NAMALWA (cell line): Measurements from ENCODE around the gene GRID1.
"Not testable (repeated sequence)": the region's sequence is repeated elsewhere in the genome, so short reads cannot be mapped to it uniquely, and the experiment has no call there.

Experiments used
- DNase-seq: peaks from one replicate; pipeline ENCODE4 v3.0.0-alpha.2; 2015; ENCODE audit warnings: low spot score

The GRID1 gene

GRCh38 chr10:86391986-86392722 is 25.6 kb upstream of the GRID1 start:
- DNase-seq = peak; percentile 23

DNA sequence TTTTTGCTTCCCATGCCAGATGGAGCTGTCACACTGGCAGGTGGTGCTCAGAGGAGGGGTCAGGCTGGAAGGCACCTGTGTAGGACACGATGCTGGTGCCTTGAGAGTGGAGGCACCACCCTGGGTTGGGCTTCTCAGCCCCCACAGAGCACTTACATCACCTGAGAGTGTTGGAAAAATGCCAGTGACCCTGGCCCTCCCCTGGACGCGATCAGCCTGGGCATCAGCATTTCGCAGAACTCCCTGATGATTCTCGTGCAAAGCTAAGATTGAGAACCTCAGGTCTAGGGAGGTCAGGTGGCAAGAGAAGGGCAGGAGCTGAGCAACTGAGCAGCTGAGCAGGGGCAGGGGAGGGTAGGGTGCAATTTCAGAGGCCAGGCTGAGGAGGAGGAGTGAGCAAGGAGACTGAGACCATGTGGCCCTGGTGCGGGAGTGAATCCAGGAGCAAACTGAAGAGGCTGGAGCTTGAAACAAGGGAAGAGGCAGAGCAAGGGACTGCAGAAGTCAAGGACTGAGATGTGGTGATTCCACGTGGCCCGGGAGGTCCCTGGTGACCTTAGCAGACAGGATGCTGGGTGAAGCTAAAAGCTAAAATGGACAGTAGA is 24.7 kb upstream of the GRID1 start:
- DNase-seq = peak; percentile 25

DNA sequence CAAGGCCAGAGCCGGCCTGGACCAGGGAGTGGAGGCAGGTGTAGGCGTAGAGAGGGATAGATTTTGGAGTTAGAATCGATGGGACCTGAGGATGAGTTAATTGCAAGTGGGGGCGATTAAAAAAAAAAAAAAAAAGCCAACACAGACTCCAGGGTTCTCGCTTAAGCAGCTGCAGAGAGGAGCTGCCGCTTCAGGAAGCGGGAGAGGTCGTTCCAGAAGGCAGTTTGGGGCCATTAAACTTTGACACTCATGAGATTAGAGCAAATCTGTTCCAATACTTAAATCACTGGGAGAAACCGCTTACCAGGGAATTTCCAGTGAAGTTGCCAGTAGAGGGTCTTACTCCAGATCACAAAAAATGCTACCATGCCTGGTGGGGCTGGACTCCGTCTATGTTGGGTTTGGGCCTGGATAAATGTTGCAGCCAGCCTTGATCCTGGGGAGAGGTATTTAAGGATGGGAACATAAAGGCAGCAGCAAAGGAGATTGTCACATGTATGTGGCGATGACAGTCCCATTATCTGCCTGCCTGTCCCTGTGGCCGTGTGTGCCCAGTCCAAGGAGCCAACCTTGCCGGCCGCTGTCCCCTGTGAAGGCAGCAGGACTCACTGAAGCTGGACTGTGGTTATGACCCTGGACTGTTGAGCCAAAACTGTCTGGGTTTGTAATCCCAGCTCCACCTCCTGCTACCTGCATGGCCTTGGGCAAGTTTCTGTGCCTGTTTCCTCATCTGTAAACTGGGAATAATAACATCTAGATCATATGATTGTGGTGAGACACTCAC is 23.9 kb upstream of the GRID1 start:
- DNase-seq = no peak

DNA sequence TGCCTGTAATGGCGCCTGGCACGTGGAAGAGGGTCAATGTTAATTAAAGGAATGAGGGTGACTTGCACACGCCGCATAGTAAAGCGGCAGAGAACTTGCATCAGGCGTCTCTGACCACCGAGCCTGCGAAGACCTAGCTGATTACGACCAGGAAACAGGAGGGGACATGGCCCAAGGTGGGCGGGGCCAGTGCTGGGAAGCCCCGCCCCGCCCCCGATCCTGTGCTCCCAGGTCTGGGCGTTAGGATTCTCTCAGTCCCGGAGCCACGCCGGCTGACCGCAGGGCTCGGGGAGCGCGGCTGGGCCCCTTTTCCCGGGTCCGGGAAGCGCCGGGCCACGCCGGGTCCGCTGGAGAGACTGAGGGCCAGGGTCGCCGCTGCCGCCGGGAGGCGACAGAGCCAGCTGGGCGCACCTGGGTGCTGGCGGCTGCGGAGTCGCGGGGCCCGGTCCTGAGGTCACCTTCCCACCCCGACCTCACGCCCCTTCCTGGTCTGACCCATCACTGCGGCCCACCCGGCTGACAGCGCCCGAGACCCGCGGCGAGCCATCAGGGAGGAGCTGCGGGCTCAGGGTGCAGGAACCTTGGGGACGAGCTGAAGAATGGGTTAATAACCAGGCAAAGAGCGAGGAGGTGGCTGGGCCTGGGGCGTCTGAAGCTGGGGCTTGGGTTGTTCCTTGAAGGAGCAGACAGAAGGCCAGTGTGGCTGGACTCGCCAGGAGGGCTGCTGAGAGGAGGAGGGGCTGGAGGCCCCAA is 23.0 kb upstream of the GRID1 start:
- DNase-seq = peak; percentile 60

GRCh38 chr10:86389109-86389440 is 22.5 kb upstream of the GRID1 start:
- not testable (repeated sequence) for DNase-seq

GRCh38 chr10:86388119-86388704 is 21.6 kb upstream of the GRID1 start:
- DNase-seq = no peak

DNA sequence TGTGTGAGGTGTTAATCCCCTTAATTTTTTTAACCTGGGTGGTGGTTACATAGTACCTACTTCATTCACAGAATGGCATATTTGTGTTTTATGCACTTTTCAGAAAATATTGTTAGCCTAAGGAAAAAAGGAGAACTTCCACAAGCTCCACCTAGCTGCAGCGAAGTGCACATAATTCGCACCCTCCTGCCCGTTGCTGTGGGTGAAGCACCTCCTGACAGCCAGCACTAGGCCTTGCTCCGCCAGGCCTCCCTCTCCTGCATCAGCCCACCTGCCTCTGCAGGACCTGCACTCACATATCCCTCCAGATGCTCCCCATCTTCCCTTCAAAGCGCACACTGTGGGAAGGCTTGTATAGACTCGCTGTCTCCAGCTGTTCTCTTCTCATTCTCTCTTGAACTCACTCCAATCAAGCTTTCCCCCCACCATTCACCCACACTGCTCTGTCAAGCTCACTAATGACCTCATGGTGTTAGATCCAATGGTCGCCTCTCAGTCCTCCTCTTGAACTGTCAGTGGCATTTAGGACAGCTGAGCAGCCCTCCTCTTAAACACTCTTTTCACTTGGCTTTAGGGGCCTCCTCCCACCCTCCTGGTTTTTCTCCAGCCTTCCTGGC is 20.7 kb upstream of the GRID1 start:
- DNase-seq = peak; percentile 34

- DNase-seq = no peak
Observed at GRCh38 chr10:86385806-86386205, 19.2 kb upstream of the GRID1 start.

DNA sequence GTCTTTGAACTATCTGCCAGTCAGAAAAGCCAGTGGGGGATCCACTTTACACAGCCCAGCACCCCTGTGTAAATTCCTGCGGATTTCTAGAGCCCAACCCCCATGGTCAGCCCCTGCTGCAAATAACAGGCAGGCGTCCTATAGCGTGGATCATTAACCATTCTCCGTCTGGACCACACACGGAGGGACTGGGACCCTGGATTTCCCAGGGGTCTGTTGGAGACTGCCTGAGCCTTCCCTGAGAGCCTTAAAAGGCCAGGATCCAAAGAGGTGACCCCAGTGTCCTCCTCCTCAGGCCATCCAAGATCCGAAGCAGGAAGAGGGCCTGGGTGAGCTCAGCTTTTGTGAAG is 11.2 kb upstream of the GRID1 start:
- no peak for DNase-seq

GRCh38 chr10:86376852-86377796 is 10.5 kb upstream of the GRID1 start:
- DNase-seq = peak; percentile 73

- no peak for DNase-seq
Observed at GRCh38 chr10:86376403-86376802, 9.8 kb upstream of the GRID1 start.

DNA sequence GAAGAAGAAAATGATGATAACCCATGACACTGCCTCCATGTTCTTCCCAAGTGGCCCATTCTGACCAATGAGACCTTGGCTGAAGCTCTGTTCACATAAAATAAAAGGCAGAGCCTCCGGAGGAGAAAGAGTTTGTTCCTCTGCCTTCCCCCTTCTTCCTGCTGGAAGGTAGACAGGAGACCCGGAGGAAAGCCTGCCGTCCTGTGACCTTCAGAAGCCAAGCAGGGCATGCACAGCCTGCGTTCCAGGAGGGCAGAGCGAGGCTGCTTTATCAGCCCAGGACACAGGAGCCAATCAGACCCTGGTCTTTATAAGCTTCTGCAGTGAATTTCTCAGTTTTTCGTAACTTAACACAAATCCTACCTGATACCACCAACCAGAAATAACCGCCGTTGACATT is 8.6 kb upstream of the GRID1 start:
- no peak for DNase-seq

DNA sequence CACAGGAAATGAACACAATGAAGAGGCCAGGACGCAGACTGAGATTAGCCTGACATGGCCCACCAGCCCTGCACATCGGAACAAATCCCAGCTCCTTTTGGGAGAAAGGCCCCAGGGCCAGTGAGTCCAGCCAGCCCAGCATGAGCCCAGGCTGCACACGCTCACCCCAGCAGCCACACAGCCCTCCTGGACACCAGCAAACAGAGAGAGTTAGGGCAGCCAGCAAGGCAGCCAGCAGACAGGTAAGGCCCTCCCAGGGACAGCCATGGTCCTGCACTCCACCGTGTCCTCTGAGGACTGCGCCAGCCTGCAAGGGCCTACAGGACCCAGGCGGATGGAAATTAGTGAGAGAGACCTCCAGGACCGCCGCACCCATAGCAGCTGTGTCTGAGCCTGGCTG is 8.1 kb upstream of the GRID1 start:
- no peak for DNase-seq

DNA sequence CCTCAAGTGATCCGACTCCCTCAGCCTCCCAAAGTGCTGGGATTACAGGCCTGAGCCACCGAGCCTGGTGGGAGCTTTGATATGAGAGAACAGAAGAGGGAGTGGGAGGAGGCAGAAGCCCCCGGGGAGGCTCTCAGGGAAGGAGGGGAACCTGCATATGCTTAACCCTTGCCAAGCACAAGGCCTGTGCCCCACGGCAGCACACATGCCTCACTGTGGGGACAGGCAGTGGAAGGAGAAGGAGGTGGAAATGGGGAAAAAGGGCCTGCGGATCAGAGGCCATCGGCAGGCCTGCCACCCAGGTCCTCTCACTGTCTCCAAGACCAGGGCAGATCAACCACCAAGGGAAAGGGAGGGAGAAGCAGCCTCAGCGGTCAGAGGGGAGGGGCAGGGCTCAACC is 7.2 kb upstream of the GRID1 start:
- DNase-seq = no peak

- DNase-seq = no peak
Observed at GRCh38 chr10:86373251-86373650, 6.7 kb upstream of the GRID1 start.

- DNase-seq = no peak
Observed at GRCh38 chr10:86372784-86373239, 6.2 kb upstream of the GRID1 start.

DNA sequence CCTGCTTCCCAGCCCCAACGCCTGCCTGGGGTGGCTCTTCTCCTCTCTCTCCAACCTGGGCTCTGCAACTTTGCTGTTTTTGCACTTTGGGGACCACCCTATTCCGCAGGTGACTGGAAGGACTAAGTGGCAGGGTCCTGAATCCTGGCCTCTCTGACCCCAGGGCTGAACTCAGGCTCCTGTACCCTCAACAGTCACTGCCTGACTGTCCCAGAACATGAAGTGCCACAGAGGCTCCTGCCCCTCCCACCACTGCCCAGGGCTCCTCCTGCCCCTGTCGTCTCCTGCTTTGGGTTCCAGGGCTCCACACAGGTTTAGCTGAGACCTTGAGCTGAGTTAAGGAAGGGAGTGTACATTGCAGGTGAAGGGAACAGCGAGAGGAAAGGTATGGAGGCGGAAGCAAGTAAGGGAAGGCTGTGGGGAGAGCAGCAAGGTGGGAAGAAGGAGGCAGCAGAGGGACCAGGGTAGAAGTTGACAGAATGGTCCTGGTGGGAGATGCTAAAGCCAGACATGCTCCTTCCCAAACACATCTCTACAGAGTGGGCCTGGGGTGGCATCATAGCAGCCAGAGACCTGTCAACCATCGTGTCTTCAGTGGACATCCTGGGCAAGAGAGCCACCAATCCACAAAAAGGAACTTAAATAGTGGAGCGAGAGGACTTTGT is 5.7 kb upstream of the GRID1 start:
- DNase-seq = no peak

DNA sequence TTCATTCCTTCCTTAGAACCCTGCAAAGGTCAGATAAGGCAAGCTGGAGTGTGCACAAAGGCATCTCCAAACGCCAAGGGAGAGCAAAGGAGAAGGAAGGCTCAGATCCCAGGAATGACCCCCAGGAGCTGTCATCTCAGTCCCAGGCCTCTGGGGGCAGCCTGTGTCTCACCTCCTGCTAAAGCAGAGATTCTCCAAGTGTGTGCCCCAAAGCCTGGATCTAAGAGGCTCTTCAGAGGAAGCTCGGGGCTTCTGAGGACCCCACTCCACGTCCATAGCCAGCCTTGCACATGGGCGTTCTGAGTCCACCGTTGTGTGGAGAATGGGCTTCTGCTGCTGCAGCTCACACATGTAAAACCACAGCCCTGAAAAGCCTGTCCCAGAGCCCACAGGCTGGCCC is 5.1 kb upstream of the GRID1 start:
- DNase-seq = no peak

- DNase-seq = no peak
Observed at GRCh38 chr10:86371116-86371515, 4.5 kb upstream of the GRID1 start.

GRCh38 chr10:86370006-86370585 is 3.5 kb upstream of the GRID1 start:
- no peak for DNase-seq
